WI38 (cell line): ENCODE results near the gene CBLC.

Experiments used
- H3K4me3 ChIP-seq: 2 replicates; pipeline ENCODE4 v1.5.1; 2011; ENCODE audit warnings: low read depth, mild to moderate bottlenecking, control low read depth, low read length
- CTCF ChIP-seq: IDR thresholded peaks from 2 replicates; pipeline ENCODE4 v1.5.1; 2012; ENCODE audit warnings: low read depth, mild to moderate bottlenecking, control low read depth, low read length

Gene CBLC

GRCh38 chr19:44792281-44792680, 14.6 kb downstream of the CBLC start:
- TF ChIP-seq CTCF = no peak
- no peak overlapping the region for H3K4me3 ChIP-seq

DNA sequence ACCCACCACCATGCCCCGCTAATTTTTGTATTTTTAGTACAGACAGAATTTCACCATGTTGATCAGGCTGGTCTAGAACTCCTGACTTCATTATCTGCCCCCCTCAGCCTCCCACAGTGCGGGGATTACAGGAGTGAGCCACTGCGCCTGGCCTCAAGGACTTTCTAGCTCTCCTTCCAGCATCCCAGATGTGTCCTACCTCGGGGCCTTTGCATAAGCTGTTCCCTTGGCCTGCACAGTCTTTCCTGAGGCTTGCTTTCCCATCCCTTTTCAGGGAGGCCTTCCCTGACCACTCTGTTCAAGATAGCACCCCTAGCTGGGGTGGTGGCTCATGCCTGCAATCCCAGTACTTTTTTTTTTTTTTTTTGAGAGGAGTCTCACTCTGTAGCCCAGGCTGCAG, 16.9 kb downstream of the CBLC start:
- no peak for TF ChIP-seq CTCF
- no peak overlapping the region for H3K4me3 ChIP-seq

DNA sequence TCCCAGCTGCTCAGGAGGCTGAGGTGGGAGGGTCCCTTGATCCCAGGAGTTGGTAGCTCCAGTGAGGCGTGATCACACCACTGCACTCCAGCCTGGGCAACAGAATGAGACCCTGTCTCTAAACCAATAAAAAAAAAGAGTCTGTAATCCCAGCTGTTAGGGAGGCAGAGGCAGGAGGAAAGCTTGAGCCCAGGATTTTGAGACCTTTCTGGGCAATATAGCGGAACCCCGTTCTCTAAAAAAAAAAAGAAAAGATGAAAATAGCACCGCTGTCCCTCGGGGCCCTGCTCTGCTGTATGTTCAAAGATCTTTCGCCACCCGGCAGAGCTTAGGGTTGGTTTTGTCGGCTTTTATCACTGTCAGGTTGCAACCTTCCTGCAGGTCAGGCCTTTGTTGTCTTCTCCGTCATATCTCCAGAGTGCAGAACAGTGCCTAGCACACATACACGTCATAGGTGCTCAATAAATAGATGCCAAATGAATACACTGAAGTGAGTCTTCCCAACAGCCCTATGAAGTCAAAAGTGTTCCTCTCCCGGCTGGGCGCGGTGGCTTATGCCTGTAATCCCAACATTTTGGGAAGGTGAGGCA, 17.8 kb downstream of the CBLC start:
- no peak overlapping the region for H3K4me3 ChIP-seq
- no peak for TF ChIP-seq CTCF

DNA sequence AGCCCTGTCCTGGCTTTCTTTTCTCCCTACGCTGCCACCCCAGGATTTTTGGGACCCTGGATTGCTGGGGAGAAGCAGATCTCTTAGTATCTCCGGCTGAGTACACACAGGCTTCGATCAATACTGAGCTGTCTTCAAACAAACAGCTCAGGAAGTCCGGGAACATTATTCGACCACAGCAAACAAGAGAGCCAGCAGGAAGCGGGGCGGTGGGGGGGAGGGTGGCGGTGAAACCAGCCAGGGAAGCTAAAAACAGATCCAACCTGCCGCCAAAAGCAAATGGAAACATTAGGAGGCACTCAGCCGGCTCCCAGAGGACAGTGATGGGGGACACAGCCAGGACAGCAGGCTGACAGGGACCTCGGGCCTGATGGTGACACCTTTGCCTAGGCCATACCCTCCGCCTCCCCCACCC, 19.0 kb downstream of the CBLC start:
- no peak for TF ChIP-seq CTCF
- no peak overlapping the region for H3K4me3 ChIP-seq

DNA sequence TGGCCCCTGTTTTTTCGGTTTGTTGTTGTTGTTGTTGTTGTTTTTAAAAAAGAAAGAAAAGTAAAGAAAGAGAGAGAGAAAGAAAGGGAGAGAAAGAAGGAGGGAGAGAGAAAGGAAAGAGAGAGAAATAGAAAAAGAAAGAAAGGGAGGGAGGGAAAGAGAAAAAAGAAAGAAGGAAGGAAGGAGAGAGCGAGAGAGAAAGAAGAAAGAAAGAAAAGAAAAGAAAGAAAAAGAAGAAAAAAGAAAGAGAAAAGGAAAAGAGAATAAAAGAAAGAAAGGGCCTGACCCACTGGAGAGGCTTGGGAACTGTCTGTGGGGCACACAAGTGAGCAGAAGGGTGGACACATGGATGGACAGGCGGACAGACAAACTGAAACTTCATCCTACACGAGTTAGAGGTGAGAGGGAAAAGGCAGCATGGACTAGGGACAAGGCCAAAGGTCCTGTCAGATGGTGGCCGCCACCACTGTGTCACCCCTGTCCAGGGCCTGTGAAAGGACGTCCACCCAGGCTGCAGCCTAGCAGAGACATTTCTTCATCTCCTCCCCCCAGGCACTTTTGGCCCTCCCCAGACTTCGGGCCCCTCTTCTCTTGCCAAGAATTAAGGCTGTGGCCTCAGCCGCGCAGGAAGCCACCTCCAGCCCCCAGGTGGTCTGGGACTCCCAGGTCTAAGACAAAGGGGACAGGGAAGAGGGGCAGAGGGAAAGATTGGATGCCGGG, 22.1 kb downstream of the CBLC start:
- no peak overlapping the region for H3K4me3 ChIP-seq
- TF ChIP-seq CTCF = no peak

GRCh38 chr19:44800461-44800860, 22.8 kb downstream of the CBLC start:
- peak; percentile 97 for TF ChIP-seq CTCF
- H3K4me3 ChIP-seq = no peak overlapping the region
